ENCODE measurements around the gene ATF7.
"Not testable (repeated sequence)": the region's sequence is repeated elsewhere in the genome, so short reads cannot be mapped to it uniquely, and the experiment has no call there.

The ATF7 gene

DNA sequence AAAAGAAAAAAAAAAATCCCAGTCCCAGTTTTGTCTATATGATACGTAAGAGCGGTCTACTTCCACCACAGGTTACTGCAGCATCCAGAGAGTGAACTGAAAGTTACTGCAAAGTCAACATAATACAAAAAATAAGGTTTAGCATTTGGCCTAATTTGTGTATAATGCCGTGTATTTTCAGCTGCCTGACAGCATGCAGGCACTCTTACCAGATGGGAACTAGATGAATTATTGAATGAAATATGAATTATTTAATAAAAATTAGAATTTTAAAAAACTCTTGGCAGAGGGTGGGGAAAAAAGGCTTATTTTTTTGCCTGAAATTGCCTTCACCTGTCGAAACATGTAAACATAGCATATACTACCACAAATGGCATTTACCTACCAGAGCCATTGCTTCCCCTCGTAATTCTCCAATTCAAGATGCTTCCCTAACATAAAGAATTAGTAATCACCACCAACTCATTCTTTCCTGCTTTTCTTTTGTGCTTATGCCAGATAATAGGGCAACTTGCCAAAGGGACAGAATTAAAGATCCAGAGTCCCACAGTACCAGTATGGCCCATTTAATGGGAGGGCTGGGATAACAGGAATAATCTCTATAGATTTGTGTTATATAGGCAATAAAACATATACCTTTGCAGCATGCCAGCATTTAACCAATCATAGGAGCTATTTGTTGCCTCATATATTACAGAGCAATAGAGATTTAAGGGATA is 31.1 kb downstream of the ATF7 start:
- DNase-seq = no peak

DNA sequence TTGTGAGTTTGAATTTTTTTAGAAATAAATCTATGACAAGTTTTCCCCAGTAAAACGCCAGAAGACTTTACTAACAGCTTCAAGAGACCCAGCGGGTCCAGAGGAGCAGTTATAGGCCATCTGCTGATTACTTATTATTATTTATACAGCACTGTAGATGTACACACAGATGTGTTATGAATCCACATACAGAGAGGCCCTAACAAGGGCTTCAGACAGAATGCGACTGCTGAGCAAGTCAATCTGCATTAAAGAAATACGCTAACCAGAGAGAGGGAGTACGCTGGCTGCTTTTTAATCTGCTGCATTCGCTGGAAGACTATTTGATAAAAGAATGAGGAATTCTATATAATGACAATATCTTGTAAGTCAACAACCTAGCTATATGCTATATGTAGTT is 32.5 kb downstream of the ATF7 start:
- no peak for DNase-seq

DNA sequence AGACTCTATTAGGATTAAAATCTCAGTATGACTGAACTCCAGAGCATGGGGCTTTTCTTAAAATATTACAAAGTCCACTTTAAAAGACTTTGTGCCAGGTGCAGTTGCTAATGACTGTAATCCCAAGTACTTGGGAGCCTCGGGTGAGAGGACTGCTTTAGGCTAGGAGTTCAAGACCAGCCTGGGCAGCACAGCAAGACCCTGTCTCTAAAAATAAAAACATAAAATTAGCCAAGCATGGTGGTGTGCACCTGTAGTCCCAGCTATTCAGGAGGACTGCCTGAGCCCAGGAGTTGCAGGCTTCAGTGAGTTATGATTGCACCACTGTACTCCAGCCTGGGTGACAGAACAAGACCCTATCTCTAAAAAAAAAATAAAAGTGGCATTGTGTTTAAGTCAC is 33.2 kb downstream of the ATF7 start:
- no peak for DNase-seq

DNA sequence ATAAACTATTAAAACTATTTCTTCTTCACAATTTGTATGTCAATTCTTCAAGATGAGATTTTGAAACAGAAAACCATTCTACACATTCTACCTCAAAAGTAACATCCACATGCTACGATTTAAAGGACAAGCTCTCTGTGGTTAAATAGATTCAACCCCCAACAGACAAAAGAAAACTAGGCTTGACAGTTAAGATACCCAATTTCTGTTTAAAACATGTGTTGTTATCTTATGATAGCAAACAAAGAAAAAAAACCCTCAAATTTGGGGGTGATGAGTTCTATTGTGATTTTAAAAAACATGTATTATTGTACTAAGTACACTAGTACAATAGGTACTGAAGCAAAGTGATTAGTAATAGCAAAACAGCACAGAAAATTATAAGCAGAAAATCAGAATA is 33.8 kb downstream of the ATF7 start:
- DNase-seq = no peak

DNA sequence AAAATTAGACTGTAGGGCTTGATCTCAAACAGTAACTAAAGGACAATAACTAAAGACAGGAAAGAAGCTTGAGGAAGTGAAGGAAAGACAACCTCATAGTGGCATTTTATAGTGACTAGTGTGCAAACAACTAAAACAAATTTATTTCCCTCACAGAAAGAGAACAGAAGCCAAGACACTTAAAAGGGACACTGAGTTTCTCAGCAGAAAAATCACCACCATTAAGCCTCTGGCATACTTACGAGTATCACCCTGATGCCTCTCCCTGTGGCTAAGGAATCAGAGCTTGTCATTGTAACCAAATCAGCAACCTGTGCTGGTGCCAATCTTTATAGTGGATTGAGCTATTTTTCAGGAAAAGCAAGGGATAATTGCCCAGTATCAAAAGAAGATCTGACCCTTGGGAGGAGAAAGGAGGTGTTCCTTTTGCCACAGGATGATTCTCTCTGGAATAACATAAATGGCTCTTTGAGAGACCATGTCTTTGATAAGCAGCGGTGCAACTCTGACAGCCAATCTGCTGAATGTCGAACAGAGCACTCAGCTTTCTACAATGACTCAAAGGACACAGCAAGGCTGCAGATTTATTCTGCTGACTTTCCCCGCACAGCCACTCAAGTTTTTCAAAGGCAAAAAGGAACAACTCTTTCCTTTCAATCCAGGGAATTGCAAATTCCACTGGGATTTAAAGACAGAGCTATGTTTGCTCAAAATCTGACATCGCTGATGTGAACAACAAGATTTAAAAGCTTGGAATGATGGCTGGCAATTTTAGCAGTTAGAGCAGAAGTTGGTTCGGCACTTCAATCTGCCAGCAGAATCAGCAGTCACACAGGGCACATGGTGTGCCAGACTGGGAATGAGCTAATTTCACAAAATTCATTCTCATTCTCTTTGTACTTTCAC is 34.6 kb downstream of the ATF7 start:
- DNase-seq = peak; percentile 44 to 82

- DNase-seq = no peak
These were observed 35.5 kb downstream of the ATF7 start for GRCh38 chr12:53590652-53591051.

DNA sequence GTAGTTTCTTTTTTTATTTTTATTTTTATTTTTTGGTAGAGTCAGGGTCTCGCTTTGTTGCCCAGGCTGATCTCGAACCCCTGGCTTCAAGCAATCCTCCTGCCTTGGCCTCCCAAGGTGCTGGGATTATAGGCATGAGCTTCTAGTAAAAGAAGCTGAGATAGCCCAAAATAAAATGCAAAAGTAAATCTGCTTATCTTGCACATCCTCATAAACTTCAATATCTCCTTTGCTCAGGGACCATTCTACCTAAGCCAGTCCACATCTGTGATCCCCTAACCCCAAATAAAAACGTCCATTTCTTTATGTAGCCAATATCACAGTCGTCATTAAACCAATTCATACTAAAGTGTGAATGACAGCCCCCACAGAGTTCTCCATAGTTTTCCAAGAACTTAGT is 36.3 kb downstream of the ATF7 start:
- no peak for DNase-seq

- DNase-seq = no peak
These were observed 36.8 kb downstream of the ATF7 start for GRCh38 chr12:53589423-53589822.

- DNase-seq = no peak
These were observed 38.1 kb downstream of the ATF7 start for GRCh38 chr12:53588123-53588522.

DNA sequence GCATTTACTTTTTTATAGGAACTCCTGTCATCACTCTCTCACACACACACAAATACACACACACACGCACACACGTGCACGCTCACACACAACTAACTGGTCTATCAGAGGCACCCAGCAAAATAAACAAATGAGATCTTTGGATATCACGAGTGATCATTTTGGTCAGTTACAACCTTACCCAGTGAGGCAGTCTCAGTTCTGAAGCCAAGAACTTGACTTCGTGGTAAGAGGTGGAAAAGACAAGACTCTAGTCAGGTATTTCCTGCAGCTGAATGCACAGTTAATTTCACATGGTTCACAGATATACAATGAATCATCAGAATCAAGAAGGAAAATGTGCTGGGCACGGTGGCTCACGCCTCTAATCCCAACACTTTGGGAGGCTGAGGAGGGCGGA is 39.4 kb downstream of the ATF7 start:
- no peak for DNase-seq

DNA sequence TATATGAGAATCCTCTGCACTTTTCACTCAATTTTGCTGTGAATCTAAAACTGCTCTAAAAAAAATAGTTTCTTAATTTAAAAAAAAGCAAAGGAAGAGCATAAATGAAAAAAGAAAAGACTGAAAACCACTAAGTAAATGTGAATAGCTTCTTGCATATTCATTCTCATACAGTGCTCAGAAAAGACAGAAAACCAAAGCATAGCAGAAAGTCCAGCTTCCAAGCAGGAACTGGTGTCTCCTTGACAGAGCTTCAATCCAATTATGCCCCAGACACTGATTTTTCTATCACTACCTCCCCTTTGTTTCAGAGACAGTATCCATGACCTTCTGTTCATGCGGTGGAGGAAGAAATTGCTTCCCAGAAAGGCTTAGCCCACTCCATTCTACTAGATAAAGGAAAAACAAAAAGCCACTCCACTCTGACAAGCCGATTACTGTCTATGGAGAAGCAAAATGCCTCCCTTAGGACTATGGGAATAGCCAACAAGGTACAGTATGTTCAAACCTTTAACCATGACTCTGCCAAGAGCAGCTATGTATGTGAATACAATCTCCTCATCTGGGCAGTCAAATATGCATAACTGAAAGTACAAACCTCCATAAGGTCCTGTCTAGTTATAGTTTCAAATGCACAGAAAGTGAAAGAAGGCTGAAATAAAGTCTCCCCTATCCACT is 40.6 kb downstream of the ATF7 start:
- no peak for DNase-seq

- no peak for DNase-seq
These were observed 46.6 kb downstream of the ATF7 start for GRCh38 chr12:53579545-53579955.

GRCh38 chr12:53578783-53579182 is 47.4 kb downstream of the ATF7 start:
- no peak for DNase-seq

DNA sequence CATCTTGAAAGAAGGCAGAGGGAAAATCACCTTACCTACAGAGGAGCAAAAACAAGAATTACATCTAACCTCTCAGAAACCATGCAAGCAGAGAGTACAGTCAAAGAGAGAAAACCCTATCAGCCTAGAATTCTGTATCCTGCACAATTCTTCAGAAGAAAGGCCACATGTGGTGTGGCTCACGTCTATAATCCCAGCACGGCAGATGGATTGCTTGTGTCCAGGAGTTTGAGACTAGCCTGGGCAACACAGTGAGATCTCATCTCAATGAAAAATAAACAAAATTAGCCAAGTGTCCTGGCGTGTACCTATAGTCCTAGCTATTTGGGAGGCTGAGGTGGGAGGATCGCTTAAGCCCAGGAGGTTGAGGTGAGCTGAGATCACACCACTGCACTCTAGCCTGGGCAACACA is 48.2 kb downstream of the ATF7 start:
- DNase-seq = no peak

DNA sequence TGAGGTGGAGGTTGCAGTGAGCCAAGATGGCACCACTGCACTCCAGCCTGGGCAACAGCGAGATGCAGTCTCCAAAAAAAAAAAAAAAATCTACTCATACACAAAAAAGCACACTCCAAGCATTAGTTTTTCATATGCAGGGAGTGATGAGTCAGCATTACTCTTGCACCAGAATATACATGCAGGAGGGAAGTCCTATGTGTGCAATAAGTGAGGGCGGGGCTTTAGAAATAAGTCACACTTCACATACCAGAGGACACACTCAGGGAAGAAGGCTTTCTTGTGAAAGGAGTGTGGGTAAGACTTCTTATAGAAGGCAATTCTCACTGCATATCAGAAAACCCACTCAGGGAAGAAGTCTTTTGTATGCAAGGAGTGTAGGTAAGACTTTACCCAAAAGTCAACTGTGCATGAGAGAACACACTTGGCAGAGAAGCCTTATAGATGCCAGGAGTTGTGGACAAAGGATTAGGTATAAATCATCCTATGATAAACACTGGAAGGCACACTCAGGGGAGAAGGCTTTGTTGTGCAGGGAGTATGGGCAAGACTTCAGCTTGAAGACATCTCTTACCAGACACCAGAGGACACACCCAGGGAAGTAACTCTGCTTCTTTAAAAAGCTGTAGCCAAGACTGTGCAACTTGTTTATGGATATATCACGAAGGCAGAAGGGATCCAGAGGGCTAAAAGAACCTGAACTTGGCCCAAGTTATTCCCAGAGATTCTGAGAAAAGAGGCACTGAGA is 50.5 kb downstream of the ATF7 start:
- DNase-seq = no peak

DNA sequence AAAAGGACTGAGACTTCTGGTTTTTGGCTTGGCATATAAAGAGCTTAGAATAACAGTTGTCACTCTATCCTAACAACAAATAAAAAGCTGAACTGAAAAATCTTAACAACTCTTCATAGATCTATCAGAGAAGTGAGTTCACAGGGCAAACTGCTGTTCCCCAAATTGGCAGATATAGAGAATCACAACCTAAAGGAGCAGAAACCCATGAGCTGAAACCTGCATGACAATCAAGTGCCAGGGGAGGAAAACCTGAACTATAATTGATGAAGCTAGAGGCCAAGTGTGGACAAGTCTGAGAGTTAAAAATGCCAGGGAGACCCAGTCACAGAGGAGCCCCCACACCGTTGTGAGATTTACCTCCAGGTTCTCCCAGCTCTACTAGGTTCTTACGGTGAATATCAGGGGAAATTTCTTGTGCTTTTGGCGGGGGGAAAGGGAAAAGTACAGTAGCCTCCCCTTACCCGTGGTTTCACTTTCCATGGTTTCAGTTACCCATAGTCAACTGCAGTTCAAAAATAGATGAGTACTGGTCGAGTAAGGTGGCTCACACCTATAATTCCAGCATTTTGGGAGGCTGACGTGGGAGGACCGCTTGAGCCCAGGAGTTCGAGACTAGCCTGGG is 53.9 kb downstream of the ATF7 start:
- no peak for DNase-seq

DNA sequence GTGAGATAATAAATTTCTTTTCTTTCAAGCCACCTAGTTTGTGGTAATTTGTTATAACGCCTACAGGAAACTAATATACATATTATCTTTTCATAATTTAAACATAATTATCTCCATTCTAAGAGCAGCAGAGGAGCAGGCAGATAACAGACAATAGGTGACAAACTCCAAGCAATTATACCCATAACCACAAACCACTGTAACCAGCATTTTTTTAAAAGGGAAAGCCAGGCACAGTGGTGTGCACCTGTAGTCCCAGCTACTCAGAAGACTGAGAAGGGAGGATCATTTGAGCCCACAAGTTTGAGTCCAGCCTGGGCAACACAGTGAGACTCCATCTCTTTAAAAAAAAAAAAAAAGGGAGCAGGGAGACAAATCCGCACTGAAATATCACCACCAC is 54.9 kb downstream of the ATF7 start:
- DNase-seq = no peak

GRCh38 chr12:53568809-53569557 is 57.2 kb downstream of the ATF7 start:
- DNase-seq = no peak

- DNase-seq = no peak
These were observed 58.0 kb downstream of the ATF7 start for GRCh38 chr12:53567961-53568808.

DNA sequence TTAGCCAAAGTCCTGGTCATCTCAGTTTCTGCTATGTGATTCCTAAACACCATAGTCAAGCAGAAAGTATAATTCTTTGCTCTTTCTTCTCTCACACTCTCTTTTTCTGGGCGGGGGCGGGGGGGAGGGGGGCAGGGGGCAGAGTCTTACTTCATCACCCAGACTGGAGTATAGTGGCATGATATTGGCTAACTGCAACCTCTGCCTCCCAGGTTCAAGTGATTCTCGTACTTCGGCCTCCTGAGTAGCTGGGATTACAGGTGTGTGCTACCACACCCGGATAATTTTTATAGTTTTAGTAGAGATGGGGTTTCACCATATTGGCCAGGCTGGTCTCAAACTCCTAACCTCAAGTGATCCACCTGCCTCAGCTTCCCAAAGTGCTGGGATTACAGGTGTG is 60.8 kb downstream of the ATF7 start:
- not testable (repeated sequence) for DNase-seq

GRCh38 chr12:53564941-53565340 is 61.2 kb downstream of the ATF7 start:
- no peak for DNase-seq

Data from hippocampal formation (tissue), 2 donors.